IMR-90 (cell line): Measurements from ENCODE around the gene CD55. TPM values are rescaled to one million over a fixed set of nuclear protein-coding genes. Genes with fewer than 3 reads are reported as not detected.

Experiments used
- ATAC-seq: fragments of 200-7000 bp; cut with Tn5 transposase; 2 replicates; pipeline ENCODE4 v1.9.1; 2020; ENCODE audit warnings: low read depth, mild to moderate bottlenecking, moderate library complexity
- BruUV-seq: library from RNA; stranded (reverse); fragments of 400-500 nt; replicated peaks from 2 replicates; lab custom pipeline; 2021; lab: Mats Ljungman, UMichigan
- CTCF ChIA-PET: fragments of 300-600 bp; formaldehyde crosslinking; extraction: SDS; loops from one replicate; lab custom pipeline; 2021; ENCODE audit warnings: antibody characterized with exemption; lab: Yijun Ruan, JAX
- POLR2A ChIA-PET: fragments of 300-600 bp; sonication (Branson Sonifier 250); formaldehyde crosslinking; loops from one replicate; lab custom pipeline; 2022; ENCODE audit warnings: antibody characterized with exemption; ENCODE audit not compliant: unreplicated experiment; lab: Charles Lee
- DNase-seq: peaks from one replicate; pipeline ENCODE4 v3.0.0; 2013
- H2AFZ ChIP-seq: replicated peaks from 2 replicates; pipeline ENCODE3; 2013; ENCODE audit warnings: low read length, mild to moderate bottlenecking; ENCODE audit not compliant: poor library complexity
- H2AK5ac ChIP-seq: 2 replicates; pipeline ENCODE4 v1.6.1; 2013; ENCODE audit warnings: low read depth, low read length, inconsistent platforms
- H2AK9ac ChIP-seq: replicated peaks from 2 replicates; pipeline ENCODE3; 2013; ENCODE audit warnings: mild to moderate bottlenecking, low read depth, low read length, moderate library complexity; ENCODE audit not compliant: poor library complexity
- H2BK120ac ChIP-seq: 2 replicates; pipeline ENCODE4 v1.6.1; 2013; ENCODE audit warnings: low read depth, low read length, inconsistent platforms
- H2BK15ac ChIP-seq: 3 replicates; pipeline ENCODE4 v1.6.1; 2013; ENCODE audit warnings: low read depth, low read length, inconsistent platforms
- H2BK20ac ChIP-seq: 2 replicates; pipeline ENCODE4 v1.6.1; 2013; ENCODE audit warnings: low read depth, mild to moderate bottlenecking, inconsistent platforms, low read length, moderate library complexity
- H2BK5ac ChIP-seq: 2 replicates; pipeline ENCODE4 v1.6.1; 2013; ENCODE audit warnings: mild to moderate bottlenecking, low read depth, low read length, inconsistent platforms; ENCODE audit not compliant: poor library complexity, severe bottlenecking
- H3K14ac ChIP-seq: replicated peaks from 2 replicates; pipeline ENCODE4 v1.6.1; 2013; ENCODE audit warnings: low read depth, low read length, inconsistent platforms
- H3K18ac ChIP-seq: 2 replicates; pipeline ENCODE4 v1.6.1; 2013; ENCODE audit warnings: low read depth, low read length, control low read depth
- H3K23ac ChIP-seq: 2 replicates; pipeline ENCODE4 v1.6.1; 2013; ENCODE audit warnings: low read depth, low read length, inconsistent platforms
- H3K27ac ChIP-seq: 2 replicates; pipeline ENCODE4 v1.5.1; 2013; ENCODE audit warnings: mild to moderate bottlenecking, control low read depth, low read length; ENCODE audit not compliant: insufficient read depth
- H3K27me3 ChIP-seq: 2 replicates; pipeline ENCODE4 v1.6.1; 2013; ENCODE audit warnings: low read length; ENCODE audit not compliant: control insufficient read depth, insufficient read depth
- H3K36me3 ChIP-seq: 2 replicates; pipeline ENCODE4 v1.6.1; 2013; ENCODE audit warnings: low read length, mixed read lengths; ENCODE audit not compliant: control insufficient read depth, insufficient read depth
- H3K4ac ChIP-seq: 2 replicates; pipeline ENCODE4 v1.6.1; 2013; ENCODE audit warnings: low read depth, low read length, inconsistent platforms
- H3K4me1 ChIP-seq: 2 replicates; pipeline ENCODE4 v1.6.1; 2013; ENCODE audit warnings: low read length, mixed read lengths; ENCODE audit not compliant: control insufficient read depth, insufficient read depth
- H3K4me2 ChIP-seq: 2 replicates; pipeline ENCODE4 v1.6.1; 2013; ENCODE audit warnings: low read depth, mild to moderate bottlenecking, control low read depth, low read length, moderate library complexity
- H3K4me3 ChIP-seq: 2 replicates; pipeline ENCODE4 v1.5.1; 2013; ENCODE audit warnings: low read depth, mild to moderate bottlenecking, control low read depth, low read length, moderate library complexity; ENCODE audit not compliant: insufficient read depth
- H3K56ac ChIP-seq: 2 replicates; pipeline ENCODE4 v1.6.1; 2013; ENCODE audit warnings: low read length, inconsistent platforms; ENCODE audit not compliant: insufficient read depth; ENCODE audit errors: extremely low read depth
- H3K79me1 ChIP-seq, 2 experiments: 2 replicates each; pipeline ENCODE4 v1.6.1; 2013; ENCODE audit warnings: low read length in 2 of 2, inconsistent platforms in 1 of 2, low read depth in 1 of 2
- H3K9ac ChIP-seq: 2 replicates; pipeline ENCODE4 v1.6.1; 2013; ENCODE audit warnings: low read depth, low read length, control low read depth
- H3K9me1 ChIP-seq: 2 replicates; pipeline ENCODE4 v1.6.1; 2013; ENCODE audit warnings: low read length, inconsistent platforms; ENCODE audit not compliant: insufficient read depth
- H3K9me3 ChIP-seq: 2 replicates; pipeline ENCODE4 v1.6.1; 2013; ENCODE audit warnings: low read length; ENCODE audit not compliant: control insufficient read depth, insufficient read depth
- H4K20me1 ChIP-seq: 2 replicates; pipeline ENCODE4 v1.6.1; 2013; ENCODE audit warnings: low read length, inconsistent platforms; ENCODE audit not compliant: insufficient read depth
- H4K5ac ChIP-seq: 2 replicates; pipeline ENCODE4 v1.6.1; 2013; ENCODE audit warnings: mild to moderate bottlenecking, low read depth, low read length, control low read depth
- H4K8ac ChIP-seq, 2 experiments: 2 replicates each; pipeline ENCODE4 v1.6.1; 2013; ENCODE audit warnings: low read depth in 2 of 2, low read length in 2 of 2, control low read depth in 1 of 2, inconsistent platforms in 1 of 2
- H4K91ac ChIP-seq: 2 replicates; pipeline ENCODE4 v1.6.1; 2013; ENCODE audit warnings: low read depth, low read length, inconsistent platforms; ENCODE audit not compliant: insufficient read depth
- BHLHE40 ChIP-seq: fragments of 150-350 bp; IDR thresholded peaks from 2 replicates; pipeline ENCODE4 v1.6.1; 2016; ENCODE audit warnings: mild to moderate bottlenecking, low read depth, low read length
- CEBPB ChIP-seq: IDR thresholded peaks from 2 replicates; pipeline ENCODE4 v1.6.1; 2012; ENCODE audit warnings: low read depth, low read length, improper control_type of control experiment
- CHD1 ChIP-seq: IDR thresholded peaks from 2 replicates; pipeline ENCODE4 v1.6.1; 2012; ENCODE audit warnings: low read depth, low read length, improper control_type of control experiment
- FOS ChIP-seq: fragments of 150-350 bp; IDR thresholded peaks from 2 replicates; pipeline ENCODE4 v1.6.1; 2016; ENCODE audit warnings: low read depth, low read length
- MAFK ChIP-seq: IDR thresholded peaks from 2 replicates; pipeline ENCODE4 v1.6.1; 2012; ENCODE audit warnings: low read depth, low read length, improper control_type of control experiment
- MAZ ChIP-seq: IDR thresholded peaks from 2 replicates; pipeline ENCODE4 v1.6.1; 2012; ENCODE audit warnings: low read depth, mild to moderate bottlenecking, low read length, improper control_type of control experiment, moderate library complexity, borderline replicate concordance
- MXI1 ChIP-seq: IDR thresholded peaks from 2 replicates; pipeline ENCODE4 v1.6.1; 2012; ENCODE audit warnings: low read depth, mild to moderate bottlenecking, low read length, moderate library complexity, borderline replicate concordance
- NFE2L2 ChIP-seq: fragments of 150-350 bp; IDR thresholded peaks from 2 replicates; pipeline ENCODE4 v1.6.1; 2016; ENCODE audit warnings: low read depth, mild to moderate bottlenecking, low read length
- POLR2A ChIP-seq: IDR thresholded peaks from 2 replicates; pipeline ENCODE4 v1.6.1; 2012; ENCODE audit warnings: mild to moderate bottlenecking, low read depth, low read length
- RAD21 ChIP-seq: IDR thresholded peaks from 2 replicates; pipeline ENCODE4 v1.6.1; 2012; ENCODE audit warnings: low read length, improper control_type of control experiment
- RCOR1 ChIP-seq: IDR thresholded peaks from 2 replicates; pipeline ENCODE4 v1.6.1; 2012; ENCODE audit warnings: mild to moderate bottlenecking, low read length, improper control_type of control experiment; ENCODE audit not compliant: insufficient replicate concordance
- RFX5 ChIP-seq: IDR thresholded peaks from 2 replicates; pipeline ENCODE4 v1.8.0; 2012; ENCODE audit warnings: low read depth, mild to moderate bottlenecking, low read length, moderate library complexity
- SMC3 ChIP-seq: fragments of 150-350 bp; IDR thresholded peaks from 2 replicates; pipeline ENCODE4 v1.6.1; 2016; ENCODE audit warnings: low read depth, mild to moderate bottlenecking, antibody characterized with exemption, low read length, moderate library complexity
- WGBS, 2 experiments: methylation state at CpG; one replicate each; pipeline versions ENCODE4 v1.1.5 to v1.1.7; 2013; ENCODE audit warnings: missing lambda C conversion rate in 2 of 2; ENCODE audit not compliant: insufficient read length in 1 of 2; ENCODE audit errors: extremely low coverage in 2 of 2; 5-methylcytosine and 5-hydroxymethylcytosine counted together
- dilution Hi-C: fragments of 300-500 bp; cut with HindIII; formaldehyde crosslinking; loops from one replicate; pipeline ENCODE4 v1.14.3; 2018; ENCODE audit warnings: low sequenced_read_pairs; ENCODE audit not compliant: unreplicated experiment
- in situ Hi-C: fragments of 300-500 bp; cut with MboI; formaldehyde crosslinking; loops from 3 replicates; pipeline ENCODE4 v1.14.3; 2019; ENCODE audit warnings: low sequenced_read_pairs, inconsistent platforms, mixed read lengths
- intact Hi-C: fragments of 100-400 bp; cut with micrococcal nuclease; formaldehyde crosslinking; loops from 2 replicates; pipeline ENCODE4 v1.10.0; 2022
- polyA plus RNA-seq, 3 experiments: library from polyadenylated mRNA; depleted of rRNA; stranded (reverse); fragments of >200 nt; gene quantifications; 2 replicates each; pipeline ENCODE4 v1.2.3, GENCODE V29; 2012; ENCODE audit warnings: low replicate concordance in 1 of 3
- total RNA-seq: library from RNA; depleted of rRNA; stranded (reverse); fragments of >200 nt; gene quantifications from 2 replicates; pipeline ENCODE4 v1.2.3, GENCODE V29; 2012
- TF ChIP-seq, protein P1 (sequence below): fragments of 150-350 bp; IDR thresholded peaks from 2 replicates; pipeline ENCODE4 v1.6.1; 2016; ENCODE audit warnings: low read depth, mild to moderate bottlenecking, low read length, moderate library complexity, borderline replicate concordance
- TF ChIP-seq, protein P2 (sequence below): fragments of 150-350 bp; IDR thresholded peaks from 2 replicates; pipeline ENCODE4 v1.6.1; 2017; ENCODE audit warnings: mild to moderate bottlenecking, antibody characterized with exemption, low read length, low read depth
- TF ChIP-seq, protein P3 (sequence below): conservative IDR thresholded peaks from 2 replicates; pipeline ENCODE4 v1.5.1; 2012; ENCODE audit warnings: mild to moderate bottlenecking, low read depth, low read length, improper control_type of control experiment

CD55 gene
- total and polyA plus RNA-seq, 2 of the 4 experiments (the other 2 are of a cell fraction), result 6.6 to 11.5 TPM

DNA sequence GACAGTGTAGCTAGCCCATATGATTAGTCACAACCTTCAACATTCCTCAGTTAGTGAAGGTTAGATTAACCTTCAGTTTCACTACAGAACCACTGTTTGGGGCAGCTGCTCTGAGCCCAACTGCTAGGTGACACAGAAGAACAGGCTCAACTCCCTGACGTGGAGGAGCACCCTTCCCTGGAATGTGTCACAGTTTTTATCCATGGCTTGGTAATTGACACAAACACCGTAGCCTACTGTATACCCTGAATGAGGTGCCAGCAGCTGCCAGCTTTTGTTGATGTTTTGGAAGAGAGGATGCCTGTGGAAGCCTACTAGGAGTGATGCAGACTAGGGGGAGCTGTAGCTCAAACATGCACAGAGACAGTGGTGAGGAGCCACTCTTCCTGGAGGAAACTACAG is 76.0 kb downstream of the CD55 start:
- POLR2A ChIA-PET, result interaction anchor here (0.6 kb wide), 1 partner anchor 430 kb away, joined by 4 read pairs; no protein-coding TSS in a partner anchor
- no peak for TF ChIP-seq BHLHE40
- no peak for TF ChIP-seq RAD21
- TF ChIP-seq FOS, result no peak
- TF ChIP-seq NFE2L2, result no peak
- TF ChIP-seq, protein P1, sequence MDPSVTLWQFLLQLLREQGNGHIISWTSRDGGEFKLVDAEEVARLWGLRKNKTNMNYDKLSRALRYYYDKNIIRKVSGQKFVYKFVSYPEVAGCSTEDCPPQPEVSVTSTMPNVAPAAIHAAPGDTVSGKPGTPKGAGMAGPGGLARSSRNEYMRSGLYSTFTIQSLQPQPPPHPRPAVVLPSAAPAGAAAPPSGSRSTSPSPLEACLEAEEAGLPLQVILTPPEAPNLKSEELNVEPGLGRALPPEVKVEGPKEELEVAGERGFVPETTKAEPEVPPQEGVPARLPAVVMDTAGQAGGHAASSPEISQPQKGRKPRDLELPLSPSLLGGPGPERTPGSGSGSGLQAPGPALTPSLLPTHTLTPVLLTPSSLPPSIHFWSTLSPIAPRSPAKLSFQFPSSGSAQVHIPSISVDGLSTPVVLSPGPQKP, result no peak
- no peak for TF ChIP-seq CHD1
- TF ChIP-seq, protein P2, sequence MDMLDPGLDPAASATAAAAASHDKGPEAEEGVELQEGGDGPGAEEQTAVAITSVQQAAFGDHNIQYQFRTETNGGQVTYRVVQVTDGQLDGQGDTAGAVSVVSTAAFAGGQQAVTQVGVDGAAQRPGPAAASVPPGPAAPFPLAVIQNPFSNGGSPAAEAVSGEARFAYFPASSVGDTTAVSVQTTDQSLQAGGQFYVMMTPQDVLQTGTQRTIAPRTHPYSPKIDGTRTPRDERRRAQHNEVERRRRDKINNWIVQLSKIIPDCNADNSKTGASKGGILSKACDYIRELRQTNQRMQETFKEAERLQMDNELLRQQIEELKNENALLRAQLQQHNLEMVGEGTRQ, result no peak
- TF ChIP-seq SMC3, result no peak
- no peak for TF ChIP-seq MAFK
- TF ChIP-seq RCOR1, result no peak
- TF ChIP-seq, protein P3, sequence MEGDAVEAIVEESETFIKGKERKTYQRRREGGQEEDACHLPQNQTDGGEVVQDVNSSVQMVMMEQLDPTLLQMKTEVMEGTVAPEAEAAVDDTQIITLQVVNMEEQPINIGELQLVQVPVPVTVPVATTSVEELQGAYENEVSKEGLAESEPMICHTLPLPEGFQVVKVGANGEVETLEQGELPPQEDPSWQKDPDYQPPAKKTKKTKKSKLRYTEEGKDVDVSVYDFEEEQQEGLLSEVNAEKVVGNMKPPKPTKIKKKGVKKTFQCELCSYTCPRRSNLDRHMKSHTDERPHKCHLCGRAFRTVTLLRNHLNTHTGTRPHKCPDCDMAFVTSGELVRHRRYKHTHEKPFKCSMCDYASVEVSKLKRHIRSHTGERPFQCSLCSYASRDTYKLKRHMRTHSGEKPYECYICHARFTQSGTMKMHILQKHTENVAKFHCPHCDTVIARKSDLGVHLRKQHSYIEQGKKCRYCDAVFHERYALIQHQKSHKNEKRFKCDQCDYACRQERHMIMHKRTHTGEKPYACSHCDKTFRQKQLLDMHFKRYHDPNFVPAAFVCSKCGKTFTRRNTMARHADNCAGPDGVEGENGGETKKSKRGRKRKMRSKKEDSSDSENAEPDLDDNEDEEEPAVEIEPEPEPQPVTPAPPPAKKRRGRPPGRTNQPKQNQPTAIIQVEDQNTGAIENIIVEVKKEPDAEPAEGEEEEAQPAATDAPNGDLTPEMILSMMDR, result no peak
- TF ChIP-seq RFX5, result no peak
- no peak for TF ChIP-seq MXI1
- TF ChIP-seq POLR2A, result no peak
- TF ChIP-seq CEBPB, result no peak
- no peak for TF ChIP-seq MAZ
- CTCF ChIA-PET, result no interaction called here

More for the DNA sequence above, 76.0 kb downstream of the CD55 start:
- Histone ChIP-seq H3K4ac (0 out of 2 replicates have a peak overlapping the region, but pooled peaks have one; percentile 8), H2BK5ac (peak overlapping the region; percentile 17), H3K27me3 (no peaks in the 10 kb centered on the region), H3K56ac (no peak overlapping the region), H2BK20ac (peak overlapping the region; percentile 11; the same call in 1 of the 2 replicates), H2AFZ (peak overlapping the region; percentile 53), H3K4me3 (no peak overlapping the region), H2BK120ac (no peak overlapping the region), H3K4me2 (no peak overlapping the region), H4K20me1 (no peaks in the 10 kb centered on the region), H3K36me3 (no peaks in the 10 kb centered on the region), H3K27ac (no peak overlapping the region), H3K9me3 (no peaks in the 10 kb centered on the region), H3K18ac (no peak overlapping the region), H3K14ac (0 out of 2 replicates have a peak overlapping the region, but pooled peaks have one; percentile 0), H4K8ac (no peak overlapping the region), H3K9me1 (no peaks in the 10 kb centered on the region), H2BK15ac (no peak overlapping the region; the same call in 2 of the 3 replicates), H3K4me1 (peaks cover 2% of the 10 kb centered on the region; the same call in 1 of the 2 replicates), H3K79me1 (no peaks in the 10 kb centered on the region), H2AK9ac (no peak overlapping the region), H3K9ac (no peak overlapping the region), H3K23ac (no peak overlapping the region), H2AK5ac (no peak overlapping the region; the same call in 1 of the 2 replicates), H4K91ac (no peak overlapping the region), H4K5ac (no peak overlapping the region)
- DNase-seq, result no peak
- in situ Hi-C loops, result no loop called here
- ATAC-seq, result peak; percentile 38; the same call in 1 of the 2 replicates
- WGBS, 2 experiments, result no CpG with 5 or more reads among the region's 2 CpGs
- BruUV-seq, result no TSS peak
- intact Hi-C loops, result no loop called here
- dilution Hi-C loops, result no loop called here
